GM21423 (cell line): Measurements from ENCODE around the gene ISOC2.

Experiments used
- ATAC-seq: cut with Tn5 transposase; IDR thresholded peaks from one replicate; pipeline ENCODE4 v1.9.1; 2021; ENCODE audit warnings: mild to moderate bottlenecking, moderate library complexity; ENCODE audit not compliant: unreplicated experiment

The ISOC2 gene

GRCh38 chr19:55490478-55491432 is 29.3 kb upstream of the ISOC2 start:
- ATAC-seq, result no peak

DNA sequence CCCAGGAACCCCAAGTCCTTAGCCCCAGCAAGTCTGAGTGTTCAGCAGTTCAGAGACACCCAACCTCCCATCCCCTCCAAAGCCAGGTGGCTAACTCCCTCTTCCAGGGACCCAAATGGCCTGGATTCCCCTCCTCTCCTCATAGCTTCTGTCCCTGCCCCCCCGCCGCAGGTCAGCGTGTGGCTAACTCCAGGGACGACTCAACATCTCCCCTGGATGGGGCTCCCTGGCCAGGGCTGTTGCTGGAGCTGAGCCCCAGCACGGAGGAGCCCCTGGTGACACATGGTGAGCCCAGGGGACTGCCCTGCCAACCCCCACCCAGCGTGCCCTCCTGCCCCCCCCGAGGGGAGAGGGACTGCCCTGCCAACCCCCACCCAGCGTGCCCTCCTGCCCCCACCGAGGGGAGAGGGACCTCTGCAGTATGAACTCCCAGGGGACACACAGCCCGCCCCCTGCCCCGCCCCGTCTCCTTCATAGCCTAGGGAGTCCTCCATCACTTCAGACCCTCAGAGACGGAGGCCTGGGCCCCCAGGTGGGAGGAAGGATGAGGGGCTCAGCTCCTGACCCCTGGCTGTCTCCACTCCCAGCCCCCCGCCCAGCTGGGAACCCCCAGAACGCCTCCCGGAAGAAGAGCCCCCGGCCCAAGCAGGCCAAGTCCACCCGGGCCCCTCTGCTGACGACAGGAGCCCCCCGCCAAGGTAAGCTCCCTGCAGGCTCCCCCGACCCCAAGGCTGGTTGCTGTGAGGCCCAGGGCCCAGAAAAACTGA is 28.5 kb upstream of the ISOC2 start:
- no peak for ATAC-seq

GRCh38 chr19:55488986-55489710 is 27.7 kb upstream of the ISOC2 start:
- ATAC-seq, result no peak

- ATAC-seq, result no peak
Measured at GRCh38 chr19:55487924-55488687, 26.7 kb upstream of the ISOC2 start, which contains the start of gene SSC5D. Gene SSC5D, plus strand, starts transcription at chr19:55488436. Its CDS starts 154 bp downstream, at chr19:55488590.

DNA sequence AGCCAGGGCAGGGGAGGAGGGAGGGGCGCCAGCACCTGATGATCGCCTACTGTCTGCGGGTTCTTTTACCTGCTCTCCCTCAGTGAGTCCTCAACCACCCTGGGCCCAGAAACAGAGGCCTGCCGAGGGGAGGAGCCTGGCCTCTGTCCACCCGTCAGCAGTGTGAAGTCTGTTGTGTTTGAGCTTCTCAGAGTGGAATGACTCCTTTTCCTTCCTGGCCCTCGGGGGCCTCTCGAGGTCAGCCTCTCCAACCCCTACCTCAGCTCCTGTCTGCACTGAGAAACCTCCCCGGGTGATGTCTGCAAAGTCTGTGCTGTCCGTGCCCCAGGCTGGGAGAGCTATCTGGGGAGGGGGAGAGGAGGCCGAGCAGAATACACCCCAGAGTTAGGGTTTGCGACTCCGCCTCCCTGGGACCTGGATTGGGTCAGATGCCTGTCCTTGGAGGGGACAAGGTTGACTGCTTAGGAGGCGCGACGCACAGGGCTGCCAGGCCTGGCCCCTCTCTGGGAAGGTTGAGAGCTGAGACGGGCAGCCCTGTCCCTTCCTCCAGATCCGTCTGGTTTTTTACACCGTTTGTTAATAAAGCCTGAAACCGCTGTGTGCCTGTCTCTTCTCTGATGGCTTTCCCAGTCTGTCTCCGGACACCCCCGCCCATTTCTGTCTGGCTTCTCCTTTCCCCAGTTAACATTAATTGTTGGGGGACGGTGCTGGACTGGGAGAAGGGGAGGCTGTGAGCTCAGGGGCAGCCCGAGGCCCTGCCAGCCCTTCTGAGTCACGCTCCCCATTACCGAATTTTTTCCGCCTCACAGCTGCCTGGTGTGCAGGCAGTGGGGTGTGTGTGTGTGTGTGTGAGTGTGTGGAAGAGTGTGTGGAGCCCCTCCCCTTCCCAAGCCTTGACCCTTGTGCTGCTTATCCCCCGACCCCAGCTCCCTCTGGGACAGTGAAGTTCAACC is 25.8 kb upstream of the ISOC2 start:
- no peak for ATAC-seq

- ATAC-seq, result no peak
Measured at GRCh38 chr19:55486043-55486970, 24.9 kb upstream of the ISOC2 start.

GRCh38 chr19:55485439-55486011 is 24.1 kb upstream of the ISOC2 start:
- ATAC-seq, result no peak

DNA sequence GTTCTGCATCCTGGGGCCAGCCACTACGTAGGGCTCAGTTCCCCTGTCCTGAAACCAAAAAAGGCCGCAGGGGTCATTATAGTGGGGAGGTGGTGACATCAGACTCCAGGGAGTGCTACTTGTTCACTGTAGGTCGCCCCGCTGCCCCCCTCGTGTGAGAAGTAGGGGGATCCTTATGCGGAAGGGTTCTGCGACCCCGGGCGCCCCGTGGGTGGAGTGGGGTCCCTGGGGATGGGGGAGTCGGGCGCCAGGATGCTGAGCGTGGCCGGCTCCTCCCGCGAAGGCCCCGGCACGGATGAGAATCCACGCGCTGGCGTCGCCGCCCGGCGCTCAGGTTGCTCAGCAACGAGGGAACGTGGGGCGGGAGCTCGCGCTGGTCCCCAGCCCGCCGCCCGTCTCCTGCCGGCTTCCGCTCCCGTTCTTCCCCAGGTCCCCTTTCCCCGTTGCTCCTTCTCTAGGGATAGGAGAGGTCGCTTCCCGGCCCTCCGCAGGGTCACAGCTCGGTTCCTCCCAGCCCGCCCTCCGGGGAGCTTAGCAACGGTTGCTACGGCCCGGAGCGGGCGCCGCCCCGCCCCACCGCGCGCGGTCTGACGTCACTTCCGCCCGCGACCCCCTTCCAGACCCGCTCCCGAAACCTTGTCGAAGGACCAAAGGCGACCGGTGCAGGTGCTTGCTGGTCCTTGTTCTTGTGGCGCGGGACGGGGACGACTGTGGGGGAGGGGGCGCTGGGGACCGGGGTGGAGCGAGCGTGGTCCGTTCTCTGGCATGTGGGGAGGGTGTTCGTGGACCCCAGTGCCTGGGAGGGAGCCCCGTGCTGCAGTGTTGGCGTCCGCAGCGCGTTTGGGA is 23.4 kb upstream of the ISOC2 start, which contains the start of gene NAT14:
Gene NAT14 (plus strand): TSS at position 596 of the 846 bp plus-strand sequence. CDS start 521 bp downstream, outside the sequence.
- ATAC-seq, result peak; percentile 56

DNA sequence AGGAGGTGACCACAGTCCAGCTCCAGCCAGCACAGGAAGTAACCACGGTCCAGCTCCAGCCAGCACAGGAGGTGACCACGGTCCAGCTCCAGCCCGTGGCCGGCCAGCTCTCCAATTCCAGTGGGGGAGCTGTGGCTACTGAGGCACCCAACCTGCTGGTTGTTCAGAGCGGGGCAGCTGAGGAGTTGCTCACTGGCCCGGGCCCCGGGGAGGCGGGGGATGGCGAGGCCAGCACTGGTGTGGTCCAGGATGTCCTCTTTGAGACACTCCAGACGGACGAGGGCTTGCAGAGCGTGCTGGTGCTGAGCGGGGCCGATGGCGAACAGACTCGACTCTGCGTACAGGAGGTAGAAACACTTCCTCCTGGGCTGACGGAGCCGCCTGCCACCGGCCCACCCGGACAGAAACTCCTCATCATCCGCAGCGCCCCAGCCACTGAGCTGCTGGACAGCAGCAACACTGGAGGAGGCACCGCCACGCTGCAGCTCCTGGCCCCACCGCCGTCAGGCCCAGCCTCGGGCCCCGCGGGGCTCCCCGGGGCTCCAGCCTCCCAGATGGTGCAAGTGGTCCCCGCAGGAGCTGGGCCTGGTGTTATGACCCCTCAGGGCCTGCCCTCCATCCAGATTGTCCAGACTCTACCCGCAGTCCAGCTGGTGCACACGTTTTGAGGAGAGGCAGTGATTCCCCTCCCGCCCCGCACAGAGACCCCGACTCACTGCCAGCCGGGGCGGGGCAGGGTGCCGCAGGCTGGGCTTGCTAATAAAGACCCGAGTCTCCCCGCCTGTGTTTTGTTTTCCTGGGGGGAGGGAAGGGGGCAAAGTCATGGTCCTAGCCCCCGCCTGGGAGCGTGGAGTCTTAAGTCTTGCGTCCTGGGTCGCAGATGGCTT is 22.5 kb upstream of the ISOC2 start:
- no peak for ATAC-seq

DNA sequence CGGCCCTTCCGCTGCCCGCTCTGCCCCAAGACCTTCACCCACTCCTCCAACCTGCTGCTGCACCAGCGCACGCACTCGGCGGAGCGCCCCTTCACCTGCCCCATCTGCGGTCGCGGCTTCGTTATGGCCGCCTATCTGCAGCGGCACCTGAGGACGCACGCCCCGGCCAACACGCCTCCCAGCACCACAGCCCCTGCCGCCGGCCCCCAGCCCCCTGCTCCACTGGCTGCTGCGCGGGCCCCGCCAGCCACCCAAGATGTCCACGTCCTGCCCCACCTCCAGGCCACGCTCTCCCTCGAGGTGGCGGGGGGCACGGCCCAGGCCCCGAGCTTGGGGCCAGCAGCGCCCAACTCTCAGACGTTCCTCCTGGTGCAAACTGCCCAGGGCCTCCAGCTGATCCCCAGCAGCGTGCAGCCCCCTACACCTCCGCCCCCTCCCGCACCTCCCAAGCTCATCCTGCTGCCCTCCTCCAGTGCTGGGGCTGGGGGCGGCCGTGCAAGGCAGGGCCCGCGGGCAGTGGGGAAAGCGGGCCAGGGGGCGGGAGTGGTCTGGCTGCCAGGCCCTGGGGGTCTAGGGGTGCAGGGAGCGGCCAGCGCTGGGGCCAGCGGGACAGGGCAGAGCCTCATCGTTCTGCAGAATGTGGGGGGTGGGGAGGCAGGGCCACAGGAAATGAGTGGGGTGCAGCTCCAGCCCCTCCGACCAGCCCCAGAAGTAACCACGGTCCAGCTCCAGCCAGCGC is 21.7 kb upstream of the ISOC2 start:
- ATAC-seq, result no peak

DNA sequence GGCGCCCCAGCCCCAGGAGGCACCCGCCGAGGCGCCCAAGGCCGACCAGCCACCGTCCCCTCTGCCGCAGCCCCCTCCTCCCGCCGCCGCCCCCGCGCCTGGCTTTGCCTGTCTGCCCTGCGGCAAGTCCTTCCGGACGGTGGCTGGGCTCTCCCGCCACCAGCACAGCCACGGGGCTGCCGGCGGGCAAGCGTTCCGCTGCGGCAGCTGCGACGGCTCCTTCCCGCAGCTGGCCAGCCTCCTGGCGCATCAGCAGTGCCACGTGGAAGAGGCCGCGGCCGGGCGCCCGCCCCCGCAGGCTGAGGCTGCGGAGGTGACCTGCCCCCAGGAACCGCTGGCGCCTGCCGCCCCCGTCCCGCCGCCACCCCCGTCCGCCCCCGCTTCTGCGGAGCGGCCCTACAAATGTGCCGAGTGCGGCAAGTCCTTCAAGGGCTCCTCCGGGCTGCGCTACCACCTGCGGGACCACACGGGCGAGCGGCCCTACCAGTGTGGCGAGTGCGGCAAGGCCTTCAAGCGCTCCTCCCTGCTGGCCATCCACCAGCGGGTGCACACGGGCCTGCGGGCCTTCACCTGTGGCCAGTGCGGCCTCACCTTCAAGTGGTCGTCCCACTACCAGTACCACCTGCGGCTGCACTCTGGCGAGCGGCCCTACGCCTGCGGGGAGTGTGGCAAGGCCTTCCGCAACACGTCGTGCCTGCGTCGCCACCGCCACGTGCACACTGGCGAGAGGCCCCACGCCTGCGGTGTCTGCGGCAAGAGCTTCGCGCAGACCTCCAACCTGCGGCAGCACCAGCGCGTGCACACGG is 20.9 kb upstream of the ISOC2 start:
- ATAC-seq, result no peak

- ATAC-seq, result no peak
Measured at GRCh38 chr19:55481794-55482155, 20.3 kb upstream of the ISOC2 start.

GRCh38 chr19:55481148-55481793 is 19.8 kb upstream of the ISOC2 start:
- ATAC-seq, result no peak
